ENCODE results near the gene CEP55. TPM values are rescaled to one million over a fixed set of nuclear protein-coding genes. Genes with fewer than 3 reads are reported as not detected.

The CEP55 gene
- total and polyA plus RNA-seq, 9 of the 15 experiments (the other 6 are each of a cell fraction or from before 2014, with no cell fraction given) = 4.4 to 32.5 (median 18.1) TPM

- DNase-seq (ENCODE audit: extremely low read depth in 1 of 4, low spot score in 3 of 4) (peak; percentile 49 to 61 (median 53)), FAIRE-seq (peak; percentile 74), ATAC-seq (peak; percentile 75)
- ChIA-PET POLR2A (interaction anchor here (0.6 to 1.2 kb wide), 5 partner anchors 9 to 148 kb away, joined by 3 to 7 read pairs (median 3); partner anchors contain the start of gene CEP55), CTCF (ENCODE audit: low intra/inter-chr PET ratio) (interaction anchor here (0.6 to 4.8 kb wide), 4 partner anchors 106 to 1394 kb away, joined by 4 to 50 read pairs (median 6); no protein-coding TSS in a partner anchor)
- Histone ChIP-seq H3K36me3 (ENCODE audit: control insufficient read depth, insufficient read depth, low read length) (no peaks in the 10 kb centered on the region), H3K4me2 (ENCODE audit: insufficient read depth, low read length) (peak within 1 kb of the TSS; percentile 73), H3K27me3 (ENCODE audit: control insufficient read depth in 2 of 2, insufficient read depth in 2 of 2, low read length in 2 of 2) (peaks cover 0 to 10% of the 10 kb centered on the region in 2 experiments; a peak in 3 of 5 replicates), H3K27ac (ENCODE audit: extremely low read depth, low read depth, low read length) (no peak within 1 kb of the TSS), H3K9me1 (ENCODE audit: control insufficient read depth, insufficient read depth, low read length) (no peaks in the 10 kb centered on the region), H4K20me1 (replicated peaks; ENCODE audit: control insufficient read depth, insufficient read depth, low read length) (no peaks in the 10 kb centered on the region), H3K79me2 (ENCODE audit: control insufficient read depth, insufficient read depth, low read length) (no peaks in the 10 kb centered on the region), H3K9me3 (replicated peaks; ENCODE audit: control insufficient read depth, insufficient read depth, low read depth, low read length) (no peaks in the 10 kb centered on the region), H2AFZ (ENCODE audit: low read depth, low read length) (peak within 1 kb of the TSS; percentile 76), H3K4me1 (replicated peaks in 1 of 2; ENCODE audit: control insufficient read depth in 2 of 2, insufficient read depth in 2 of 2, low read length in 2 of 2) (no peaks in the 10 kb centered on the region), H3K4me3 (peak within 1 kb of the TSS; percentile 12; the same call in 1 of the 2 replicates), H3K9ac (ENCODE audit: insufficient read depth in 1 of 2, low read depth in 2 of 2, low read length in 2 of 2) (no peak within 1 kb of the TSS)
- 2% methylated on average over 20 of the region's 27 CpGs for WGBS (ENCODE audit: insufficient coverage, low coverage, missing lambda C conversion rate)
- in situ Hi-C loops (cut with MboI) (loop anchor here (5.0 kb wide), 1 partner anchor 100 kb away; no protein-coding TSS in a partner anchor), intact Hi-C loops (cut with micrococcal nuclease) (loop anchor here (1.0 to 2.0 kb wide), 2 partner anchors 29 to 106 kb away; no protein-coding TSS in a partner anchor)
- BruUV-seq (replicated peaks) = no TSS peak
- TF ChIP-seq TSHZ1 (CRISPR knock-in tag; IDR thresholded peaks at IDR 0.05) (no peak), EGR1 (conservative IDR thresholded peaks at IDR 0.05) (peak; percentile 47), REST (IDR thresholded peaks at IDR 0.05; ENCODE audit: borderline replicate concordance) (peak; percentile 24; the same call in 1 of the 2 replicates), REST (CRISPR knock-in tag; IDR thresholded peaks at IDR 0.05; ENCODE audit: low read depth) (no peak), RNF2 (IDR thresholded peaks at IDR 0.05) (peak; percentile 42; the same call in 1 of the 2 replicates), EZH2 (IDR thresholded peaks at IDR 0.05; ENCODE audit: borderline replicate concordance, low read depth, low read length) (peak; percentile 97), RAD21 (CRISPR knock-in tag; conservative IDR thresholded peaks at IDR 0.05 in 1 of 2, IDR thresholded peaks at IDR 0.05 in 1 of 2) (peak; percentile 72), SMC3 (conservative IDR thresholded peaks at IDR 0.05; ENCODE audit: insufficient read depth, low read depth, low read length) (0 out of 2 replicates have a peak, but pooled peaks have one; percentile 18)
Measured at GRCh38 chr10:93482145-93482834, 14.1 kb upstream of the CEP55 start, which contains the start of gene MYOF. Gene MYOF (minus strand): TSS chr10:93482334. CDS start chr10:93482194, 140 bp downstream.

All from K562 (cell line).